NK-92 treated with Interleukin-12 subunit alpha and Interleukin-12 subunit beta, amount 100 ng/mL, for 24 hours (cell line): Measurements from ENCODE around the gene LOC128125822.

Source experiments
- DNase-seq: peaks from one replicate; lab custom pipeline; 2025; lab: John Stamatoyannopoulos, UW

LOC128125822 gene

DNA sequence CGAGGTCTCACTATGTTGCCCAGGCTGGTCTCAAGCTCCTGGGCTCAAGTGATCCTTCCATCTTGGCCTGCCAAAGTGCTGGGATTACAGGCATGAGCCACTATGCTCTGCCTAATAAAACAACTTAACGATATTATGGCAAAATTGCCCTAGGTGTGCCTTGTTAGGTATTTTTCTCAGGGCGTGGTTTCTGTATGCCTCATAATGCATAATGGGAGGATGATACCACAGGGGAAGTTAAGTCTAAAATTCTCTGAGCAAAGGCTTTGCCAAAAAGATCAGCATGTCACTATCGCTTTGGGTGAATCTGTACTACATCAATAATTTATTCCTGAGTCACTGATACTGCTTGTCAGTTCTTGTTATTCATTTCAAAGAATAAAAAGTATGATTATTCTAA lies 15.9 kb upstream of the LOC128125822 start:
- DNase-seq, result no peak

DNA sequence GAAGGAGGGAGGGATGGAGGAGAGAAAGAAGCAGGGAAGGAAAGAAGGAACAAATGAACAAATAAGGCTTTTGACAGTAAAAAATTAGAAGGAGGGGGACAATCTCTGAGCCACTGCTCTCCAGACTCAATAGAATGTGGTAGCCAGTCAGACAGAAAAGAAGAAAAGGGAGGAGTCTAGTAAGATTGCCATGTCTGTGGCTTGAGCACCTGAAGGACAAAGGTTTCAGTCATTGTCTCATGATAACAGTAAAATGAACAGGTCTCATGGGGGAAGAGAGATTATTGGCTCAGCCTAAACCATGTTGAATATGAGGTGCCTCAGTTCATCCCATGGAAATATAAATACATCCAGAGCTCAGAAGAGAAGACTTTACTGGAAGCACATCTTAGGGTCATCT lies 14.0 kb upstream of the LOC128125822 start:
- no peak for DNase-seq

DNA sequence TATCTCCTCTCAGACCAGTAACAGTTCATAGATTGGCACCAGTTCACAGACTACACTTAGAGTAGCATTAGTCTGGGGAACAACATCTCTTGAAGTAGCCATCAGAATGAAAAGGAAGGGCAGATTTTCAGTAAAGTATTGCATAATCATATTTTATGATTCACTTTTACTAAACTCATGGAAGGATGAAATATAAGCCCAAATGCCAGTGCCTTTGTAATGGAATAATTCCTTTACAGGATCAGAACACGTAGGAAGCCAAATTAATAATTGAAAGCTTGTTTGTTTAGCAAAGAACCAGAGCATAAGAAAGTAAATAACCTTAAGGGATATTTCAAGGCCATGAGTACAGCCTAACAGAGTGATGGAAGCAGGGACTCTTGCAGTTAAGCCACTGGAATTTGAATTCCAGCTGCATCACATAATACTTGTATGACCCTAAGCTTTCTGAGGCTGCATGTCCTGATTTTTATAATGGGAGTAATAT lies 11.4 kb upstream of the LOC128125822 start:
- DNase-seq, result no peak

DNA sequence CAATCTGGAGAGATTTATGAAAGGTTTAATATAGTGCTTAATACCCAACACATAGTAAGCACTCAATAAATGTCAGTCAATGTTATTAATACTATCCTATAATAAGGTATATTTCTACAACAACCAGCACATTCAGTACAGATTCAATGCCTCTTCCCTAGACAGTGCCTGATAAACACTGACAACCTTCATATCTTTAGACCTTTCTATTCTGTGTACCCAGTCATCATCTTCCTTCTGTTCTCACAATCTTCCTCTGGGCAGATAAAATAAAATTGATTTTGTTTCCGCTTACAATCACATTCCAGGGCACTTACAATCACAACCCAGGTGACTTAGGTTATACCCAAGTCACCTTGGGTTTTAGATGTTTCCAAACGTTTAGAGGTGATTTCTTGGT lies 11.0 kb upstream of the LOC128125822 start:
- no peak for DNase-seq

DNA sequence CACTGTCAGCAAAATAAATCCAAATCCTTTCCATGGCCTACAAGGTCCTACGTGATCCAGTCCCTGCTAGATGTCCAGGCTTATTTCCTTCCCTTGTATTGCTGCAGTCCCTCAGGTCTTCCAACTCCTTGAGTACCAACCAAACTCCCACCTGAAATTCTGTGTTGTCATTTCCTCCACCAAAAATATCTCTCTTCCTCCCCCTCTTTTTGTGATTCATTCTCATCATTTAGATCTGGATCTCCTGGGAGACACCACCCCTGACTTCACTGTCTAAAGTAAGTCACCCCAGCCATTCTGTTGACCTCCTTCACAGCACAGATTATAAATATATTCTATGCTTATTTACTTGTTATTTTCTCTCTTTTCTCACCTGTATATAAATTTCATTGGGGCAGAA lies 9.0 kb upstream of the LOC128125822 start:
- DNase-seq, result no peak

DNA sequence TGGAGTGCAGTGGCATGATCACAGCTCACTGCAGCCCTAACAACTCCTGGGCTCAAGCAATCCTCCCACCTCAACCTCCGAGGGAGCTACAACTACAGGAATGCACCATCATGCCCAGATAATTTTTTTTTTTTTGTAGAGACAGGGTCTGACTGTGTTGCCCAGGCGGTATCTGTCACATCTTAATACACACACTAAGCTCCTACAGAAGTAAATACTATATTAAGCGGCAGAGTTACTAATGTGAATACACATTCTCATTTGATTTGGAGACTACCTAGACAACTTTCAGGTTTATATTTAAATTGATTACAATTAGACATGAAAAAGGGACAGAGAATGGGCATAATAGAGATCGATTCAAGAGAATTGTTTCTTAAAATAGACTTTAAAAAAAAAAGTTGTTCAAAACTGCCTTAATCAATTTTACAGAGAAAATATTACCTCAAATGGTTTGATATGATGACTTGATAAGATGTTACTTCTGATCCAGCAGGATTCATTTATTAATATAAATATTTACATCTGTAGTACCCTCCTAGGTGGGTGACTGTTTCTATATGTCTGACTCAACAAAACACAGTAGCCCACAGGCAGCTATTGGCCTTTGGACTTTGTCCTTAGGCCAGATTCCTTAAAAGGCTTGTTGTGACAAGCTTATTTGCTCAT lies 7.1 kb upstream of the LOC128125822 start:
- no peak for DNase-seq

DNA sequence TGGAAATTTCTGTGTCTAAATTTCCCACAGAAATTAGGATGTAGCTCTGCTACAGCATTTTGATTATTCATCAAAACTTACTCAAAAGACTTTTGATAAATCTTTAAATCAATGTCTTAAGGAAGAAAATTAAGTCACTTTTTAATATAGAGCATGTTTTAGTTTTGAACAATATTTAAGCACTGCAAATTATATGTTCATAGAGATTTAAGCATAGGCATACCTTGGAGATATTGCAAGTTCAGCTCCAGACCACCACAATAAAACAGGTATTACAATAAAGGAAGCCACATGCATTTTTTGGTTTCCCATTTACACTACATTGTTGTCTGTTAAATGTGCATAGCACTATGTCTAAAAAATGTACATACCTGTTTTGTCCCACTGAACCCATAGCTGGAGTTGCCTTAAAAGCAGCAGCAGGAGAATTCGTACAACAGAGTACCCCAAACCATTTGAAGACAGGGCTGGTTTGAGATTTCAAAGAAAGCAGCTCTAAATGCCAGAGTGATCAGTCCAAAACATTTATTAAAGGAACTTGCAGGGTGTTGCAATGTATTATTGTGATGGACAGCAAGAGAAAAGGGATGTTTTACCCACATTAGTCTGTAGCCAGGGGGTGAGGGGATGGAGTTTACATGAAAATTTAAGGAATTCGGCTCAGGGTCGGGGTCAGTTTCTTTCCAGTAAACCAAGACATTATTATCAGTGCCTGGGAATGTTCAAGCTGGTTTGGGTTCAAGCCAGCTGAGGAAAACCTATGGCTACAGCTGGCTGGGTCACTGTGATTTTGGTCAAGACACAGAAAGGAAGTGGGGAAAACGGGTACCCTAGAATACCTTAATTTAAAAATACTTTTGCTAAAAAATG lies 6.3 kb upstream of the LOC128125822 start:
- DNase-seq, result no peak

DNA sequence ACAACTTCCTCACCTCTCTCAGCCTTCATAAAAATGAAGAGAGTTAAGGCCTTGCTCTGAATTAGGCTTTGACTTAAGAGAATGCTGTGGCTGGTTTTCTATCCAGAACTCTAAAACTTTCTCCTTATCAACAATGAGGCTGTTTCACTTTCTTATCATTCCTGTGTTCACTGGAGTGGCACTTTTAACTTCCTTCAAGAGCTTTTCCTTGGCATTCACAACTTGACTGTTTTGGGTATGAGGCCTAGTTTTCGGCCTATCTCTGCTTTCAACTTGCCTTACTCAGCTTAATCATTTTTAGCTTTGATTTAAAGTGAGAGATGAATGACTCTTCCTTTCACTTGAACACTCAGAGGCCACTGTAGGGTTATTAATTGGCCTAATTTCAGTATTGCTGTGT lies 4.3 kb upstream of the LOC128125822 start:
- DNase-seq, result no peak

DNA sequence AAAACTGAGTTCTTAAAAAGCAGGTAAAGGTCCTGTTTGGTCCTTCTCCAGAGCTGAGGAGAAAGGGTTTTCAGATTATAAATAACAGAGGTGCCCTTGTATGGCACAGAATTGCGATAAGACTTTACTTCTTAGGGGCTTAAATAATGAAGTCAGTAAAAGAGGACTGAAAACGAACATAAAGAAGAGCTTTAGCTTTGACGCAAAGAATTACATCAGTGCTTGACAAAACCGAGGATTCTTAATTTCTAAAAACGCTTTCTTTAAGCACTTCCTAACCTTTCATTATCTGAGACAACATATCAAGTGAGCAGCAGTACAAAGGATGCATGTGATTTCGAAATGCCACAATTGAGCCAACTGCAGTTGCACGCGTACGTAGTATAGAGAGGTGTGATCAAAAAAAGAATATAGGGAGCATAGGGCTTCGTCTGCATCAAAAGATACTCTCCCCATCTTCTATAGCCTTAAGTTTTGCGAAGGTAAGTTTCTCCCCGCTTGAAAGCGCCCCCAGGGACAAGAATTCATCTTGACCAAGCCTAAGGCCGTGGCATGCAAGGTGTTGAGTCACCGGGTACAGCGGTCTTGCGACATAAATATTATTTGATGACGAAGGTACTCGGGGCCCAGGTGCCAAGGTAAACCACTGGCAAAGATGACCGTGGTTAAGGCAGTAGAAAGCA lies 778 bp upstream of the LOC128125822 start:
- peak; percentile 50 for DNase-seq

DNA sequence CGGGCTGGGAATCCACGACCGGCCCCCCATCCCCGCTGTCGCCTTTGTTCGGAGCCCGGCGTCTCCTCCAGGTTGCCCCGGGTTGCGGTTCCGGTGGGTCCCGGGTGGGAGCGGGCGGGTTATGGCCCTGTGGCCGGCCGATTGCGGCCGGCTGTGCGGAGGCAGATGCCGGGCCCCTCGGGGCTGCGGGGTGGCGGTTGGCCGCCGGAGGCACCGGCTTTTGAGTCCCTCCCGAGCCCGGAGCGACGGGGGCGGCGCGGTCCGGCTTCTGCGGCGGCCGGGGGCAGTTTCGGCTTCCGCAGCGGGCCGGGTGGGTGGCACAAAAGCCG lies 431 bp downstream of the LOC128125822 start:
- peak; percentile 50 for DNase-seq

DNA sequence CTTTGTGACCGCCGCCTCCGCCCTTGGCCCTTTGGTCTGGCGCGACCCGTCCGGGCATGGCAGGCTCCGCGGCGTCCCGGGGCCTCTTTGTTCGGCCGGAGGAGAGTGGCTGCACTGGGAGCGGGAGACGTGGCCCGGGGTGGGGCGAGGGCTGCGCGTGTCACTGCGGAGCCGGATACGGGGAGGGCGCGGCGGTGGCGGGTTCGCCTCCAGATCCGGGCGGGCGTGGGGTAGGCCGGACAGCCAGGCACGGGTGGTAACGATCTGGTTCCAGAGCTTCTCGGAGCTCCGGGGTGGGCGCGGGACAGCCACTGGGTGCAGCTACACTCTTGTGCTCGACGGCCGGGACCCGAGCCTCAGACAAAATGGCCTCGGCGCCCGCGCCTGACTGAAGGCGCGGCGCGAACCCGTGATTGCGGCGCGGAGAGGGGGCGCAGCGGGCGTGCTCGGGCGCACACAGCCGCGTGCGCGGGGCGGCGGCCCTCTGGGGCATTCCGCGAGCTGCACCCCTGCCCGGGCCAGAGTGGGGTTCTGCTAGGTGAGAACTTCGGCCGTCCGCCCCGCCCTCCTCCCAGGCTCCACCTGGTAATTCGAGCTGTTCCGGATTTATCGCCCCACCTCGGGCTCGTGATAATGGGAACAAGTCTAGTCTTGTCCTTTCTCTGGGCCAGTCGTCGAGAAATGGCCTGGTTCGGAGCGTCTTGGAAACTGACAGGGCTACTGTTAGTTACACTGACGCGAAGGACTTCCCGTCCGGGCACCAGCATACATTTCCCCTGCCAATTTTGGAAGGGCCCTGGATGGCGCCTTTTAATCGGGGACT lies 1.0 kb downstream of the LOC128125822 start:
- peak; percentile 69 for DNase-seq

DNA sequence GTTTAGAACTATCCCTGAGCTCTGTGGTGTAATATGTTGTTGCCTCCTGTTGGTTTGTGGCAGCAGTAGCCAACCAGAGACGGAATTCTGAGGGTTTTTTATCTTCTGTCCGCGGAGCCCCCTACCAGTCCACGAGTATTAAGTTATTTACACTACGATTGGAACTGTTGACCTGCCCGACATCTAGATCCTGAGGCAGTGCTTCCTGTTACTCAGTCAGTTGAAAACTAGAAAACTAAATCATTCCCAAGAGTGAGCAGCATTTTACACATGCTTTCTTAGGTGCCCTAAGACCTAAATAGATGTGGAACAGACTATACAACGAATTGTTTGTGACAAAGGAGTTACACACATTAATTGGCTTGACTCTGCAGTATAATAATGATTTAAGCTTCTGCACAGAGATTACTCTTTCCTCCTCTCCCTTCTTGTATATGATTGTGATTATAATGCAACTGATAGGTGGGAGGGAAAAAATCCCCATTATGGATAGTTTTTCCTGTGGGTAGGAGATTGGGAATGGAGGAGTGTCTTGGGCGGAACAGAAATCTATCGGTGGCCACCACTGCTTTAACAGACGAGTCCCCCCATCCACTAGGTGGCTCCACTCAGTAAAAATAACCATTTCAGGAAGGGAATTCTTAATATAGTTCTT lies 1.7 kb downstream of the LOC128125822 start:
- no peak for DNase-seq

DNA sequence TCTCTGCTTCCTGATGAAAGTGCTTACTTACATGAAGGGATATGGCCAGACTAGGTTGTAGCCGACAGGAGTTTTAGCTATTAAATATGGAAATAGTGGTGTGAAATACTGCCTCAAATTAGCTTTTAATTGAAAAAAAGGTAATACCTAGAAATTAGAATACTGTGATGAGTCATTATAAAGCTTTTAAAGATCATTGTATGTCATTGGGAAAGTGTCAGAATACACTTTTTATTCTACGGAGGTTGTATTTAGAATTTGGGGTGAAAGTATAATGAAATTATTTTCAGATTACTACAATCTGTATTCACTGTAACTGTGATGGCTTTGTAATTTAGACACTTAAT lies 2.2 kb downstream of the LOC128125822 start:
- no peak for DNase-seq

DNA sequence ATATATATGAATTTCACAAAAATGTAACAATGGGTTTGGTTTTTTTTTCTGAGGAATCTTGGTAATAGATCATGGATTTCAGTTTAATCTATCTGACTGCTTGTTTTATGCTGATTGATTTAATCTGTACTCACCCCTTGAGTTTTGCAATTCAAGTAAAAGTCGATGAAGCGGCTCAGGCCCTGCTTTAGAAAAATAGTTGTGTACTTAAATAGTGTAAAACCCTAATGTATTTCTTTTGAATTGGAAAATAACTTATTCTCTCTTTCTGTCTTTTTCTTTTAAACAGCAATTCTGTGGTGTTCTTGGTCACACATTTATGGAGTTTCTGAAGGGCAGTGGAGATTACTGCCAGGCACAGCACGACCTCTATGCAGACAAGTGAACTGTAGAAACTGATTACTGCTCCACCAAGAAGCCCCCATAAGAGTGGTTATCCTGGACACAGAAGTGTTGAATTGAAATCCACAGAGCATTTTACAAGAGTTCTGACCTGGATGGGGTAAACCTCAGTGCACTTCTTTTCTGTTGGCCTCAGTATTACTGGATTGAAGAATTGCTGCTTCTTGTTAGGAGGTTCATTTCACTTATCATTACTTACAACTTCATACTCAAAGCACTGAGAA lies 4.0 kb downstream of the LOC128125822 start:
- DNase-seq, result no peak

DNA sequence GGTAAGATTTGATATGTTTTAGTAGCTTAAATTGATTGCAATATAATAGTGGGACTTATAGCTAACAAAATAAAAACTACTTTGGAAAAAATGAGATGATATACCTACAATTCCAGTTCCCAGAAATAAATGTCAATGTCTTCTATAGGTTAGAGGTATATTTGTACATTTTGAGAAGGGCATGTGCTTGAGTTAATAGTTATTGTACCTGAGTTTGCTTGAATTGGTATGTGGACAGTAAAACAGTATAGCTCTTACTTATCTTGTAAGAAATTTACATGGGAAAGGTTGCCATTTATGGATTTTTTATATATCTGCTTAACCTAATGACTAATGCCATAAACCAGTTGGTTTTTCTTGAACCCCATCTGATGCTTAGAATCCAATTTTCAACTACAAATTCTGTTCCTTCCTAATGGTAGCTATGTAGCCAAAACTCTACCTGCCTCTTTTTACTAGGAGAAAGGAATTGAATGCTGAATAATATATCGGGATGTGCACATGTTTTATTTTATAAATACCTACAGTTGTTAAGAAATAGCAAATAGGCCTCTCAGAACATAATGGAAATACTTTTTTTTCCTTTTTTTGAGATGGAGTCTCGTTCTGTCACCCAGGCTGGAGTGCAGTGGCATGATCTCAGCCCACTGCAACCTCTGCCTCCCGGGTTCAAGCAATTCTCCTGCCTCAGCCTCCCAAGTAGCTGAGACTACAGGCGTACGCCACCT lies 4.9 kb downstream of the LOC128125822 start:
- DNase-seq, result no peak

DNA sequence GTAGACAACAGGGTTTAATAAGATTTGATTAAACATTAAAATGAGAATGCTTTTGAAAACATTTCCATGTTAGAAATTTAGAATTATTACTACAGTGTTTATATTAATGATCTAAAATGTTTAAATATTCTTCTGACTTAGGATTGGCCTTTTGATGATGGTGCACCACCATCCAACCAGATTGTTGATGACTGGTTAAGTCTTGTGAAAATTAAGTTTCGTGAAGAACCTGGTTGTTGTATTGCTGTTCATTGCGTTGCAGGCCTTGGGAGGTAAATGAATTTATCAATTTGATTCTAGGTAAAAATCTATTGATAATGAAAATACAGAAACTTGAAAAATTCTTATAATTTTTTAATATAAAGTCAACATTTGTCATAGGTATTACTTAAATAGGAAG lies 6.5 kb downstream of the LOC128125822 start:
- DNase-seq, result no peak

DNA sequence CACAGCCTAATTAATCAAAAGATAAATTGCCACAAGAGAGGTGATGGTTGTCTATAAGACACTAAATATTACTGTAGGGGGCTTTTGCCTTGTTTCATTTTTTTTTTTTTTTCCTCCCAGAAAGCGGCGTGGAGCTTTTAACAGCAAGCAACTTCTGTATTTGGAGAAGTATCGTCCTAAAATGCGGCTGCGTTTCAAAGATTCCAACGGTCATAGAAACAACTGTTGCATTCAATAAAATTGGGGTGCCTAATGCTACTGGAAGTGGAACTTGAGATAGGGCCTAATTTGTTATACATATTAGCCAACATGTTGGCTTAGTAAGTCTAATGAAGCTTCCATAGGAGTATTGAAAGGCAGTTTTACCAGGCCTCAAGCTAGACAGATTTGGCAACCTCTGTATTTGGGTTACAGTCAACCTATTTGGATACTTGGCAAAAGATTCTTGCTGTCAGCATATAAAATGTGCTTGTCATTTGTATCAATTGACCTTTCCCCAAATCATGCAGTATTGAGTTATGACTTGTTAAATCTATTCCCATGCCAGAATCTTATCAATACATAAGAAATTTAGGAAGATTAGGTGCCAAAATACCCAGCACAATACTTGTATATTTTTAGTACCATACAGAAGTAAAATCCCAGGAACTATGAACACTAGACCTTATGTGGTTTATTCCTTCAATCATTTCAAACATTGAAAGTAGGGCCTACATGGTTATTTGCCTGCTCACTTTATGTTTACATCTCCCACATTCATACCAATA lies 7.8 kb downstream of the LOC128125822 start:
- DNase-seq, result no peak

DNA sequence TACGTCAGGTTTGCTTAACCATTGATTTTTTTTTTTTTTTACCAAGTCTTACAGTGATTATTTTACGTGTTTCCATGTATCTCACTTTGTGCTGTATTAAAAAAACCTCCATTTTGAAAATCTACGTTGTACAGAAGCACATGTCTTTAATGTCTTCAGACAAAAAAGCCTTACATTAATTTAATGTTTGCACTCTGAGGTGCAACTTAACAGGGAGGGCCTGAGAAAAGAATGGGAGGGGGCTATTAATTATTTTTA lies 8.4 kb downstream of the LOC128125822 start:
- no peak for DNase-seq

DNA sequence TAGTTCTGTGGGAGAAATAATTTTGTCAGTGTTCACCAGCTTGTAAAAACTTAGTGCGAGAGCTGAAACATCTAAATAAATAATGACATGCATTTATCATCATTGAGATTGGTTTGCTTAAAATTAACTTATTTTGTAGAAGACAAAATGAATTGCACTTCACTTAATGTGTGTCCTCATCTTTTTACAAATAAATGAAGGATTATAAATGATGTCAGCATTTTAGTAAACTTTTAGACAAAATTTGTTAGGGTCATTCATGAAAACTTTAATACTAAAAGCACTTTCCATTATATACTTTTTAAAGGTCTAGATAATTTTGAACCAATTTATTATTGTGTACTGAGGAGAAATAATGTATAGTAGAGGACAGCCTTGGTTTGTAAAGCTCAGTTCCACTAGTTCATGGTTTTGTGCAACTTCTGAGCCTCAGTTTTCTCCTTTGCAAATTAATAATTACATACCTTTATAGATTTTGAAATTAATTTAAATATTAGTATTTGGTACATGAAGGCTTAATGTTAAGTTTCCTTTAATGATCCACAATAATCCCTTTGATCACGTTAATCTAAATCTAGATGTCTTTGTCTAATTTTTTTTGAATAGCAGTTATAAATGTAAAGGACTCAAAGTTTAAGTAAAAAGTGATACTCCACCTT lies 9.2 kb downstream of the LOC128125822 start:
- DNase-seq, result no peak
